Ectodermal cell (in vitro differentiated cells): ENCODE results near the gene CD44.

Source experiments
- H3K27ac ChIP-seq: 2 replicates; pipeline ENCODE4 v1.7.0; 2013; ENCODE audit warnings: mild to moderate bottlenecking, low read depth, low read length; ENCODE audit not compliant: insufficient read depth, poor library complexity, severe bottlenecking
- H3K27me3 ChIP-seq: 2 replicates; pipeline ENCODE4 v1.7.0; 2013; ENCODE audit warnings: mild to moderate bottlenecking, low read length; ENCODE audit not compliant: insufficient read depth, control insufficient read depth, poor library complexity, severe bottlenecking
- H3K36me3 ChIP-seq: one replicate; pipeline ENCODE4 v1.7.0; 2013; ENCODE audit warnings: low read length; ENCODE audit not compliant: control insufficient read depth, insufficient read depth
- H3K4me1 ChIP-seq: one replicate; pipeline ENCODE4 v1.7.0; 2013; ENCODE audit warnings: low read length; ENCODE audit not compliant: control insufficient read depth, insufficient read depth
- H3K4me3 ChIP-seq: 2 replicates; pipeline ENCODE4 v1.7.0; 2013; ENCODE audit warnings: low read depth, low read length, control low read depth; ENCODE audit not compliant: insufficient read depth
- H3K9me3 ChIP-seq: 2 replicates; pipeline ENCODE4 v1.7.0; 2013; ENCODE audit warnings: mild to moderate bottlenecking, low read length, moderate library complexity; ENCODE audit not compliant: control insufficient read depth
- WGBS, 2 experiments: methylation state at CpG; one replicate each; pipeline ENCODE4 v1.1.7; 2013; ENCODE audit warnings: missing lambda C conversion rate in 2 of 2; 5-methylcytosine and 5-hydroxymethylcytosine counted together

The CD44 gene

DNA sequence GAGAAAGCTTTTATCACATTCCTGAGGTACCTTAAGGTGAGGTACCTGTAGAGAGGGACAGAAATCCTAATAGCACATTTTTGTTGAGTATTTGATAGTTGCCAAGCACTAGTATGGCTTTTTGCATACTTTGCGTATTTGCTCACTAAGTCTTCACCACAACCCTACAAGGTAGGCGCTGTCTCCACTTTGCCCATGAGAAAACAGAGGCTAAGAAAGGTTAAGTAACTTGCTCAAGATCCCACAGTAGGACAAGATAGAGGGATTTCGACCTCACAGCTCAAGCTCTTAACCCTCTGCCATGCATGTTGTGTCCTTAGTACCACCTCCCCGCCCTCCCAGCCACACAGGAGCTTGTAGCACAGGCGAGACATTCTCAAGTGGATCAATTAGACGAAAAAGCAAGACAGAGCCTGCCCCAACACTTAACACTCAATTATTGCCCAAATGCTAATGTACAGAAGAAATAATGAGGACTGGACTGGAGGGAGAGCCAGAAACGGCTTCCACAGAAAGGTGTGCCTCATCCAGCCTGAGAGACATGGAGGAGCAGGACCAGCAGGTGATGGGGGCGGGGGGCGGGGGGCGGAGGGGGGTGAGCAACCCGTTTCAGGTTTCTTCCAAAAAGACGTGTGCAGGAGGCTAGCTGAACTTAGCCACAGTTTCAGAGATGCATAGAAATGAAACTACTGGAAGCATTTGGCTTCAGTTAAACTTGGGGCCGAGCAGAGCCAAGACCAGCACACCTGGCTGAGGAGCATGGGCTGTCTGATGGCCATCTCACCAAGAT is 26.7 kb upstream of the CD44 start:
- WGBS, 2 experiments, result 92 to 94% methylated on average over 13 of the region's 13 CpGs
- Histone ChIP-seq H3K27ac (no peak overlapping the region), H3K4me1 (peaks cover 8% of the 10 kb centered on the region), H3K4me3 (no peak overlapping the region), H3K9me3 (no peaks in the 10 kb centered on the region), H3K27me3 (no peaks in the 10 kb centered on the region), H3K36me3 (no peaks in the 10 kb centered on the region)

DNA sequence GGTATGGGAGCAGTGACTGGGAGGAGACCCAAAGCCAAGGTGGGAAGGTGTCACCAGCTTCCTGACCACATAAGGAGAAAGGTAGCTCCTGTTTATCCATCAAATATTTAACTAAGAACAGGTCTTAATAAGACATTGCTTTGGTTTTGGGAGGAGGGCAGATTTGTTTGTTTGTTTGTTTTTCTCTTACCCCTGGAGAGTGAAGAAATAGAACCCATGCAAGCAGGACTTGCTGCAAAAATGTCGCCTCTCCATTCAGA is 26.2 kb upstream of the CD44 start:
- Histone ChIP-seq H3K4me3 (no peak overlapping the region), H3K27me3 (no peaks in the 10 kb centered on the region), H3K9me3 (no peaks in the 10 kb centered on the region), H3K4me1 (peaks cover 8% of the 10 kb centered on the region), H3K36me3 (no peaks in the 10 kb centered on the region), H3K27ac (no peak overlapping the region)
- WGBS, 2 experiments, result 94 to 100% methylated on average over 1 of the region's 1 CpG

DNA sequence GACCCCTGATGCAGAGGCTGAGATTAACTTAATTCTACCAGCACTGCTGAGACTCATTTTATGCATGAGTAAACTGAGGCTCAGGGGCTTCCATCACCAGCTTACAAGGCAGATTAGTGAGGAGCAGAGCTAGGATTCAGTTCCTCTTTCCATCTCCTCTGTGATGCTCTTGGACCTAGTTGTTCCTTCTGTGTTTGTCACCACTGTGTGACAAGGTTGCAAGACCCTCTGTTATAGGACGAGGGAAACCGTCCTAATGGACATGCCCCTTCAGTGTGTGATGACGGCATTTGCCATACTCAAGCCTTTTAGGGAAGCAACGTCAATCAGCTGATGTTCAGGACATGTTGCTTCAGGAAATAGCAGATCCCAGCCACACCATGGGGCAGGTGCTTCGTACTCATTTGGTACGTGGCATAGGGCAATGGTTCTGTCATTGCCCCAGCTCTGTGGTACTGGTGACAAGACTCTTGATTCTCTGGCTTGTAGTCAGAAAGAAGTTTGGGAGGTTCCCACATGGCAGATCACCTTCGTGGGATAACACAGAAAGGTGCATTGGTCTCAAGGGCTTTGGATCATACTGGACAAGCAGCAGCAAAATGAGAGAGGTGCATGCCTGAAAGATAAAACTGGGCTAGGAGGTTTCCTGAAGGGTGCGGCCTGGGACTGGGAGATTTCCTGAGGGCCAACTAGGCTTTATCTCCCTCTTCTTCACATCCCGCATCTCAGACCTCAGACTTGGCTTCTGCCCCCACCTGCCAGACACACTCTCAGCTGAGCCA is 23.9 kb upstream of the CD44 start:
- no peaks in the 10 kb centered on the region for H3K27me3 ChIP-seq
- H3K36me3 ChIP-seq, result no peaks in the 10 kb centered on the region
- H3K4me3 ChIP-seq, result no peak overlapping the region
- WGBS, 2 experiments, result 95% methylated on average over 9 of the region's 9 CpGs
- H3K27ac ChIP-seq, result no peak overlapping the region
- H3K9me3 ChIP-seq, result no peaks in the 10 kb centered on the region
- H3K4me1 ChIP-seq, result peaks cover 8% of the 10 kb centered on the region

DNA sequence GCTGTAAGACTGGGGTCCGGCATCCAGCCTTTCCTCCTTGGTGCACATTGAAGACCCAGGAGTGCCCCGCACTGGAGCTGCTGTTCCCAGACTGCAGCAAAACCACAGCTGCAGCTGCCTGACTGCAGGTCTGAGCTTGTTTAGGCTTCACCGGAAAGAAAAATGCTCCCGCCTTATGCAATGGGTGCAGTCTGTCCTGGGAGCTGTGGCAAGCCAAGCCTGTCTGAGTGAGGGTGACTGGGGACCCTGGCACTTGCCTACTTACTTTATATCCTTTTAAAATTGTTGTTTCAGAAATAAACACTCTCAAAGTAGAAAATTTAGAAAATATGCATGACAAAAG is 23.3 kb upstream of the CD44 start:
- WGBS, 2 experiments, result 95% methylated on average over 4 of the region's 4 CpGs
- no peaks in the 10 kb centered on the region for H3K9me3 ChIP-seq
- H3K4me3 ChIP-seq, result no peak overlapping the region
- no peaks in the 10 kb centered on the region for H3K36me3 ChIP-seq
- no peak overlapping the region for H3K27ac ChIP-seq
- no peaks in the 10 kb centered on the region for H3K27me3 ChIP-seq
- peaks cover 8% of the 10 kb centered on the region for H3K4me1 ChIP-seq

DNA sequence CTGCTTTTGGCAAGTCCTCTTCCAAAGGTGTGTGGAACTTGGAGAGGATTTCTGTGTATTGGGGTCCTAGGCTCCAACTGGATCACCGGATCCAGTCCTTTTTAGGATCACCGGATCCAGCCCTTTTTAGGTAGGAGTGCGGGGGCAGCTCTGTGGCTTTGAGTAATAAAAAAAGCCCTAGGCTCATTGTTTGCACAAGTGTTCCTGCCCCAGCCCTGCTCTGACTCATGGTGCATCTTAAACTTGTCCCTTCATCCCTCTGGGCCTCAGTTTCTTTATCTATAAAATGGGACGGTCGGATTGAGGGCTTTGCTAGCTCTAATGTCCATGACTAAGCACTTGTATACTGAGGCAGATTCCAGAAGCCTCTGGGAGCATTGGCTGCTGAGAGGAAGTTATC is 22.7 kb upstream of the CD44 start:
- 87 to 93% methylated on average over 5 of the region's 5 CpGs for WGBS, 2 experiments
- Histone ChIP-seq H3K4me3 (no peak overlapping the region), H3K27me3 (no peaks in the 10 kb centered on the region), H3K9me3 (no peaks in the 10 kb centered on the region), H3K4me1 (peaks cover 8% of the 10 kb centered on the region), H3K27ac (no peak overlapping the region), H3K36me3 (no peaks in the 10 kb centered on the region)

DNA sequence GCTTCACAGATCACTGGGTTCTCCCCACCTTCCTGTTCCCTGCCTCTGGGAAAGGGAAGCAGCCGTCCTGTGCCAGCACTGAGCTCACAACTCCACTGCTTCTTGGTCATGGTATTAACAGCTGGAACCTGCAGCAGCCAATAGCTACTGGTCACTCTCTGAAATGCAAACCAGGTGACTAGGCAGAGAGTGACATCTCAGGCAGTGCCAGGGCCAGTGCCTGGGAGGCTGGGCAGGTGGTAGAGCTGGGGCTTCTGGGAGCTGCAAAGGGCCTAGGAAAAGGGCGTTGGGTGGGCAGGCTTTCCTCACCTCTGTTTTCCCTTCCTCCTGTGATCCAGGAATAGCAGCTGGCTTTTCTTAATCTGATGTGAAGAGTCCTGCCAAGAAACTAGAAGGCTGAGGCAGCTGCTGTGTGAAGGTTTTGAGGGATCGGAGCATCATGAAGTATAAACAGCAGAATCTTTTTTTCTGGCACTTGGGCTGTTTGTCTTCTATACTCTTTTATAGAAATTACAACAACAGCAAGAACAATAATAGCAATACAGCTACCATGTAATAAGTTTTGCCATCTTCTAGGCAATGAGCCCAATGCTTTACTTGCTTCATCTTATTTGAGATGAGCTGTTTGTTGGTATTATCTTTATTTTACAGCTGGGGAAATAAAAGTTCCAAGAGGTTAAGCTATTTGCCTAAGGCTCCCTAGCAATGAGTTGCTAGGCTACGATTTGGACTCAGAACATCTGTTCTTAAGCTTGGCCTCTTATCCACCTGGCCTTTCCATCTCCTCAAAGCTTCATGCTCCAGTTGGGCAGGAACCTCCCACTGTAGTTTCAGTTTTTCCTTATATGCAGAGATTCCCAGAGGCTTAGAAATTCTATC is 22.0 kb upstream of the CD44 start:
- Histone ChIP-seq H3K4me1 (peaks cover 8% of the 10 kb centered on the region), H3K27me3 (no peaks in the 10 kb centered on the region), H3K9me3 (no peaks in the 10 kb centered on the region), H3K4me3 (no peak overlapping the region), H3K27ac (no peak overlapping the region), H3K36me3 (no peaks in the 10 kb centered on the region)
- WGBS, 2 experiments, result 86 to 88% methylated on average over 3 to 4 of the region's 4 CpGs

DNA sequence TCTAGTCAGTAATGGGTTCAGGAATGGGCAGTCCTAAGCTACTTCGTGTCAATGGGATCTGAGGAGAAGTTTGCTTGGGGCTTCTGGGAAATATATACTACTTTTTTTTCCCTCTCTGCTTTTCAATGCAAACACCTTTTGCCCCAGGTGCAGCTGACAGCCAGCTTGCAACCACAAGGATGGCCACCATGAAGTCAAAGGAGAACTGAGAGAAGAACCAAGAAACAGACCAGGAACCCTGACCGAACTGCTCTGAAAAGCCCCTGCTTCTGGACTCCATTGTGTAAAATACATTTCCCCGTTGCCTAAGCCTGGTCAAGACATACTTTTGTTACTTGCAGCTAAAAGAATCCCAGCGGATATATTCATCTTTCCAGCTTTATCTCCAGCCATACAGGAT is 20.1 kb upstream of the CD44 start:
- no peaks in the 10 kb centered on the region for H3K9me3 ChIP-seq
- 92 to 95% methylated on average over 4 of the region's 4 CpGs for WGBS, 2 experiments
- H3K27me3 ChIP-seq, result peaks cover 3% of the 10 kb centered on the region

DNA sequence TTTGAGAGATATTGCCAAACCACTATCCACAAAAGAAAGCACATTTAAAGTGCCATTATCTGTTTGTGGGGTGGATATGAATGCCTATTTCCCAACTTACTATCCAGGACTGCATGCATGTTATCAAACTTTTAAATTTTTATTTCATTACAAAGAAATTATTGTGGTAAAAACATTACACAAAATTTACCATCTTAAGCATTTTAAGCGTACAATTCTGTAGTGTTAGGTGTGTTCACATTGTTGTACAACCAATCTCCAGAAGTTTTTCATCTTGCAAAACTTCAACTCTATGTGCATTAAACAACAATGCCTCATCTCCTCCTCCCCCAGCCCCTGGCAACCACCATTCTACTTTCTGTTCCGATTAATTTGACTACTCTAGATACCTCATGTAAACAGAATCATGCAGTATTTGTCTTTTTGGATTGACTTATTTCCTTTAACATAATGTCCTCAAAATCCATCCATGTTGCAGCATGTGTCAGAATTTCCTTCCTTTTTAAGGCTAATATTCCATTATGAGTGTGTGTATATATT is 17.6 kb upstream of the CD44 start:
- H3K9me3 ChIP-seq, result no peaks in the 10 kb centered on the region
- H3K4me3 ChIP-seq, result no peak overlapping the region
- H3K4me1 ChIP-seq, result no peaks in the 10 kb centered on the region
- no peak overlapping the region for H3K27ac ChIP-seq
- peaks cover 3% of the 10 kb centered on the region for H3K27me3 ChIP-seq
- no peaks in the 10 kb centered on the region for H3K36me3 ChIP-seq
- WGBS, 2 experiments, result 93 to 95% methylated on average over 1 to 2 of the region's 2 CpGs

More for the DNA sequence above, 20.1 kb upstream of the CD44 start:
- Histone ChIP-seq H3K36me3 (no peaks in the 10 kb centered on the region), H3K4me1 (peaks cover 8% of the 10 kb centered on the region), H3K27ac (no peak overlapping the region), H3K4me3 (no peak overlapping the region)

DNA sequence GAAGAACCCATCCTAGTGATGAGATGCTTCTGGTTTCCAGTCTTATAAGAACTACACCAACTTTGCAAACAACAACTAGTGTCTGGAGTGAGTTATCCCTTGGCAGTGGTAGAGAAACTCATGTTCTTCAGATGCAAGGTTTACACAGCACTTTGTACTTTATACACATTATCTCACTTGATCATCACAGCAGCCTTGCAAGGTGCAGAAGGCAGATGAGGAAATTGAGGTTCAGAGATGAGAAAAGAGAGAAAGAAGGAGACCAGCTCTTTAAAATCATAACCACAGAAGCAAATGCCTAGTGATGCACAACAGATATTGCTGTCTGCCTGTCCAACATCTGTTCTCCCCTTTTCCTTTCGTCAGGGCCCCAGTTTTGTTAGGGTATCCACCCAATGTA is 16.7 kb upstream of the CD44 start:
- H3K27ac ChIP-seq, result no peak overlapping the region
- peaks cover 3% of the 10 kb centered on the region for H3K27me3 ChIP-seq

More for the DNA sequence above, 16.7 kb upstream of the CD44 start:
- H3K4me1 ChIP-seq, result no peaks in the 10 kb centered on the region
- no peaks in the 10 kb centered on the region for H3K9me3 ChIP-seq
- H3K36me3 ChIP-seq, result no peaks in the 10 kb centered on the region
- H3K4me3 ChIP-seq, result no peak overlapping the region
- 94 to 100% methylated on average over 1 of the region's 1 CpG for WGBS, 2 experiments
